CD4-positive, alpha-beta T cell (primary cell): ENCODE data around the gene TBX1. TPM values are rescaled to one million over a fixed set of nuclear protein-coding genes. Genes with fewer than 3 reads are reported as not detected.

Experiments used
- ATAC-seq: fragments of 200-7000 bp; cut with Tn5 transposase; one replicate; pipeline ENCODE4 v1.10.0; 2022; ENCODE audit warnings: mild to moderate bottlenecking; ENCODE audit not compliant: poor library complexity
- CTCF ChIA-PET: fragments of 350-600 bp; sonication (Branson Sonifier 250); formaldehyde crosslinking; loops from one replicate; lab custom pipeline; 2021; ENCODE audit warnings: antibody characterized with exemption, inconsistent platforms; lab: Charles Lee
- POLR2A ChIA-PET: fragments of 350-600 bp; sonication (Branson Sonifier 250); formaldehyde crosslinking; loops from one replicate; lab custom pipeline; 2021; ENCODE audit warnings: antibody characterized with exemption, inconsistent platforms; lab: Charles Lee
- DNase-seq, 14 experiments: peaks; one replicate each; pipeline ENCODE4 v3.0.0-alpha.2; 2013 to 2020; ENCODE audit warnings: mixed read lengths in 2 of 14
- H3K27ac ChIP-seq, 2 donors: one replicate each; pipeline versions ENCODE4 v1.5.1 to v1.7.0; 2013; ENCODE audit warnings: low read length in 2 of 2, low read depth in 1 of 2, mild to moderate bottlenecking in 1 of 2
- H3K27me3 ChIP-seq, 2 experiments: 1 replicate in 1 of 2; 2 replicates in 1 of 2; pipeline versions ENCODE4 v1.6.1 to v1.7.0; 2013; ENCODE audit warnings: low read length in 2 of 2, control low read depth in 1 of 2, mild to moderate bottlenecking in 1 of 2, moderate library complexity in 1 of 2; ENCODE audit not compliant: insufficient read depth in 2 of 2, control insufficient read depth in 1 of 2
- H3K36me3 ChIP-seq: one replicate; pipeline ENCODE4 v1.6.1; 2013; ENCODE audit warnings: low read length, control low read depth; ENCODE audit not compliant: insufficient read depth
- H3K4me1 ChIP-seq: one replicate; pipeline ENCODE4 v1.6.1; 2013; ENCODE audit warnings: low read length, control low read depth; ENCODE audit not compliant: insufficient read depth
- H3K4me3 ChIP-seq: one replicate; pipeline ENCODE4 v1.5.1; 2013; ENCODE audit warnings: mild to moderate bottlenecking, low read length, moderate library complexity
- H3K9me3 ChIP-seq, 2 experiments: 1 replicate in 1 of 2; 2 replicates in 1 of 2; pipeline versions ENCODE4 v1.6.1 to v1.7.0; 2013; ENCODE audit warnings: low read length in 2 of 2, mild to moderate bottlenecking in 2 of 2, control low read depth in 1 of 2, moderate library complexity in 1 of 2; ENCODE audit not compliant: control insufficient read depth in 1 of 2, insufficient read depth in 1 of 2
- H3K27ac Mint-ChIP-seq: one replicate; pipeline ENCODE4 v1.8.0; 2020; ENCODE audit warnings: mixed read lengths
- H3K27me3 Mint-ChIP-seq: one replicate; pipeline ENCODE4 v1.8.0; 2021; ENCODE audit warnings: mixed read lengths
- H3K36me3 Mint-ChIP-seq: one replicate; pipeline ENCODE4 v1.8.0; 2021; ENCODE audit warnings: low read depth, mixed read lengths
- H3K4me1 Mint-ChIP-seq: one replicate; pipeline ENCODE4 v1.8.0; 2021; ENCODE audit warnings: low read depth, mixed read lengths
- H3K4me3 Mint-ChIP-seq: one replicate; pipeline ENCODE4 v1.8.0; 2020; ENCODE audit warnings: mild to moderate bottlenecking, mixed read lengths
- H3K9me3 Mint-ChIP-seq: one replicate; pipeline ENCODE4 v1.8.0; 2020; ENCODE audit warnings: mixed read lengths
- CTCF ChIP-seq: fragments of 200-600 bp; IDR thresholded peaks from one replicate; pipeline ENCODE4 v1.8.0; 2022; ENCODE audit warnings: antibody characterized with exemption, mild to moderate bottlenecking
- intact Hi-C, 2 experiments: fragments of 100-400 bp; cut with DNase I in 1 of 2; cut with micrococcal nuclease in 1 of 2; formaldehyde crosslinking; loops; one replicate each; pipeline versions ENCODE4 v1.15.1 to v1.9.0; 2023 to 2025; cut with DNase I, micrococcal nuclease
- total RNA-seq, 174 experiments: library from RNA in 2 of 174; stranded (reverse) in 2 of 174; gene quantifications; one replicate each; pipeline ENCODE4 v1.2.3 and lab custom pipeline; 2021 to 2026

Gene TBX1
- total RNA-seq, 2 experiments from 2014 or later = not detected

GRCh38 chr22:19731361-19732135 lies 29.0 kb upstream of the TBX1 start:
- CTCF ChIA-PET = interaction anchor here (1.1 to 3.8 kb wide), 19 partner anchors 9 to 217 kb away, joined by 3 to 69 read pairs (median 5); partner anchors contain the start of genes GNB1L and RTL10
- no peaks in the 10 kb centered on the region for H3K4me1 Mint-ChIP-seq

GRCh38 chr22:19732403-19733113 lies 28.0 kb upstream of the TBX1 start:
- DNase-seq (no peak), ATAC-seq (no peak)
- peaks cover 10% of the 10 kb centered on the region for H3K4me1 ChIP-seq
- H3K9me3 Mint-ChIP-seq = no peaks in the 10 kb centered on the region
- no peak overlapping the region for H3K27ac Mint-ChIP-seq
- no peak overlapping the region for H3K27ac ChIP-seq
- H3K4me3 ChIP-seq = no peak overlapping the region
- intact Hi-C loops = no loop called here
- H3K4me1 Mint-ChIP-seq = no peaks in the 10 kb centered on the region
- no peaks in the 10 kb centered on the region for H3K36me3 ChIP-seq
- H3K36me3 Mint-ChIP-seq = no peaks in the 10 kb centered on the region
- POLR2A ChIA-PET = interaction anchor here (2.2 kb wide), 1 partner anchor 160 kb away, joined by 9 read pairs; no protein-coding TSS in a partner anchor
- TF ChIP-seq CTCF = no peak
- CTCF ChIA-PET = interaction anchor here (3.8 kb wide), 1 partner anchor 179 kb away, joined by 69 read pairs; no protein-coding TSS in a partner anchor
- no peaks in the 10 kb centered on the region for H3K27me3 Mint-ChIP-seq
- H3K27me3 ChIP-seq = peaks cover 0 to 2% of the 10 kb centered on the region in 2 experiments
- H3K4me3 Mint-ChIP-seq = no peak overlapping the region
- no peaks in the 10 kb centered on the region for H3K9me3 ChIP-seq

More at GRCh38 chr22:19731361-19732135, 29.0 kb upstream of the TBX1 start:
- Mint-ChIP-seq H3K27ac (no peak overlapping the region), H3K9me3 (no peaks in the 10 kb centered on the region), H3K4me3 (peak overlapping the region; percentile 89), H3K27me3 (no peaks in the 10 kb centered on the region), H3K36me3 (no peaks in the 10 kb centered on the region)
- no peaks in the 10 kb centered on the region for H3K36me3 ChIP-seq
- intact Hi-C loops = loop anchor here (2.0 kb wide), 2 partner anchors 25 to 215 kb away; no protein-coding TSS in a partner anchor
- peaks cover 10% of the 10 kb centered on the region for H3K4me1 ChIP-seq
- POLR2A ChIA-PET = interaction anchor here (1.1 to 2.2 kb wide), 2 partner anchors 161 to 180 kb away, joined by 3 to 9 read pairs; no protein-coding TSS in a partner anchor
- H3K4me3 ChIP-seq = no peak overlapping the region
- ATAC-seq = no peak
- no peaks in the 10 kb centered on the region for H3K9me3 ChIP-seq
- no peak for DNase-seq
- TF ChIP-seq CTCF = no peak
- H3K27me3 ChIP-seq = peaks cover 0 to 2% of the 10 kb centered on the region in 2 experiments
- H3K27ac ChIP-seq = no peak overlapping the region

- DNase-seq (no peak), ATAC-seq (no peak)
- Mint-ChIP-seq H3K4me3 (no peak overlapping the region), H3K9me3 (no peaks in the 10 kb centered on the region), H3K4me1 (no peaks in the 10 kb centered on the region), H3K27ac (no peak overlapping the region), H3K36me3 (no peaks in the 10 kb centered on the region), H3K27me3 (no peaks in the 10 kb centered on the region)
- Histone ChIP-seq H3K4me1 (peaks cover 10% of the 10 kb centered on the region), H3K36me3 (no peaks in the 10 kb centered on the region), H3K4me3 (no peak overlapping the region), H3K27me3 (peaks cover 0 to 2% of the 10 kb centered on the region in 2 experiments), H3K9me3 (no peaks in the 10 kb centered on the region), H3K27ac (no peak overlapping the region)
- TF ChIP-seq CTCF = no peak
- CTCF ChIA-PET = interaction anchor here (1.3 kb wide), 1 partner anchor 176 kb away, joined by 3 read pairs; no protein-coding TSS in a partner anchor
- intact Hi-C loops = no loop called here
- POLR2A ChIA-PET = no interaction called here
These were observed 26.8 kb upstream of the TBX1 start for GRCh38 chr22:19733755-19734154.
